ENCODE results near the gene COL24A1. TPM values are rescaled to one million over a fixed set of nuclear protein-coding genes. Genes with fewer than 3 reads are reported as not detected.

Gene COL24A1
- total RNA-seq, 1 experiment from 2014 or later: not detected

GRCh38 chr1:85940656-85941306 is 215.8 kb downstream of the COL24A1 start (continued):
- TF ChIP-seq TCF7L2 (IDR thresholded peaks at IDR 0.05; ENCODE audit: borderline replicate concordance, extremely low read depth, insufficient read depth, insufficient read length): no peak
- no peak for TF ChIP-seq EZH2 (IDR thresholded peaks at IDR 0.05)
- TF ChIP-seq CEBPB (IDR thresholded peaks at IDR 0.05; ENCODE audit: low read depth): no peak
- no peak for TF ChIP-seq SP1 (IDR thresholded peaks at IDR 0.05; ENCODE audit: low read depth)
- TF ChIP-seq SRF (IDR thresholded peaks at IDR 0.05; ENCODE audit: low read depth): no peak
- no peak for TF ChIP-seq RAD21 (IDR thresholded peaks at IDR 0.05; ENCODE audit: low read depth)
- no peak for TF ChIP-seq ZBTB33 (IDR thresholded peaks at IDR 0.05; ENCODE audit: extremely low read depth, insufficient replicate concordance, low read length)
- TF ChIP-seq YY1 (IDR thresholded peaks at IDR 0.05; ENCODE audit: extremely low read depth, insufficient replicate concordance, low read depth, low read length): no peak

GRCh38 chr1:85938829-85939228 is 217.7 kb downstream of the COL24A1 start:
- intact Hi-C loops (cut with micrococcal nuclease): no loop called here
- no peak overlapping the region for H3K4me3 ChIP-seq (replicated peaks in 1 of 2; ENCODE audit: low read depth in 1 of 2, low read length in 2 of 2)
- no peak for TF ChIP-seq JUND (IDR thresholded peaks at IDR 0.05)
- no peak for TF ChIP-seq ZNF274 (IDR thresholded peaks at IDR 0.05; ENCODE audit: low read depth, low read length)
- no peak for TF ChIP-seq MAX (IDR thresholded peaks at IDR 0.05)
- no peak for TF ChIP-seq POLR2A (IDR thresholded peaks at IDR 0.05; ENCODE audit: borderline replicate concordance, extremely low read depth, insufficient read depth, insufficient read length)
- TF ChIP-seq REST (IDR thresholded peaks at IDR 0.05; ENCODE audit: low read depth): no peak
- TF ChIP-seq ELF1 (IDR thresholded peaks at IDR 0.05; ENCODE audit: borderline replicate concordance, low read depth): no peak
- no peaks in the 10 kb centered on the region for H3K36me3 ChIP-seq (ENCODE audit: control insufficient read depth in 1 of 2, insufficient read depth in 2 of 2, low read length in 2 of 2)
- BruUV-seq (replicated peaks): no TSS peak
- no peak overlapping the region for H2AFZ ChIP-seq (ENCODE audit: low read depth, low read length, poor library complexity, severe bottlenecking)
- no peaks in the 10 kb centered on the region for H3K27me3 ChIP-seq (ENCODE audit: insufficient read depth, low read length)
- no peak for ATAC-seq
- H3K79me2 ChIP-seq (ENCODE audit: insufficient read depth, low read length): no peaks in the 10 kb centered on the region
- peaks cover 3% of the 10 kb centered on the region; the same call in 1 of the 2 replicates for H3K9me2 ChIP-seq (ENCODE audit: insufficient read depth)
- H3K9me3 ChIP-seq (ENCODE audit: control insufficient read depth in 1 of 2, insufficient read depth in 1 of 2, low read depth in 1 of 2, low read length in 2 of 2): no peaks in the 10 kb centered on the region
- DNase-seq (ENCODE audit: low read depth, low spot score): no peak
- RAD21 ChIA-PET (ENCODE audit: low non-redundant PET in 1 of 2, low total read pairs in 2 of 2, uncharacterized antibody in 2 of 2, unreplicated experiment in 2 of 2): no interaction called here
- no peak overlapping the region for H3K27ac ChIP-seq (ENCODE audit: low read depth, low read length)
- H4K20me1 ChIP-seq (ENCODE audit: insufficient read depth): no peaks in the 10 kb centered on the region
- H3K9ac ChIP-seq (ENCODE audit: low read length): no peak overlapping the region
- POLR2A ChIA-PET: no interaction called here
- CTCF ChIA-PET: no interaction called here
- H3K4me2 ChIP-seq (ENCODE audit: low read length): no peak overlapping the region
- H3K4me1 ChIP-seq (ENCODE audit: control insufficient read depth in 1 of 2, insufficient read depth in 2 of 2, low read length in 2 of 2): no peaks in the 10 kb centered on the region

Data from HCT116 (cell line).